ENCODE data around the gene SCAMP4. TPM values are rescaled to one million over a fixed set of nuclear protein-coding genes. Genes with fewer than 3 reads are reported as not detected.
A peak's percentile ranks its signal among the peaks of the same experiment; 100 is the strongest.

Gene SCAMP4
- total and polyA plus RNA-seq, 2 experiments from 2014 or later = 39.4 to 106 TPM

- TF ChIP-seq, protein P1, sequence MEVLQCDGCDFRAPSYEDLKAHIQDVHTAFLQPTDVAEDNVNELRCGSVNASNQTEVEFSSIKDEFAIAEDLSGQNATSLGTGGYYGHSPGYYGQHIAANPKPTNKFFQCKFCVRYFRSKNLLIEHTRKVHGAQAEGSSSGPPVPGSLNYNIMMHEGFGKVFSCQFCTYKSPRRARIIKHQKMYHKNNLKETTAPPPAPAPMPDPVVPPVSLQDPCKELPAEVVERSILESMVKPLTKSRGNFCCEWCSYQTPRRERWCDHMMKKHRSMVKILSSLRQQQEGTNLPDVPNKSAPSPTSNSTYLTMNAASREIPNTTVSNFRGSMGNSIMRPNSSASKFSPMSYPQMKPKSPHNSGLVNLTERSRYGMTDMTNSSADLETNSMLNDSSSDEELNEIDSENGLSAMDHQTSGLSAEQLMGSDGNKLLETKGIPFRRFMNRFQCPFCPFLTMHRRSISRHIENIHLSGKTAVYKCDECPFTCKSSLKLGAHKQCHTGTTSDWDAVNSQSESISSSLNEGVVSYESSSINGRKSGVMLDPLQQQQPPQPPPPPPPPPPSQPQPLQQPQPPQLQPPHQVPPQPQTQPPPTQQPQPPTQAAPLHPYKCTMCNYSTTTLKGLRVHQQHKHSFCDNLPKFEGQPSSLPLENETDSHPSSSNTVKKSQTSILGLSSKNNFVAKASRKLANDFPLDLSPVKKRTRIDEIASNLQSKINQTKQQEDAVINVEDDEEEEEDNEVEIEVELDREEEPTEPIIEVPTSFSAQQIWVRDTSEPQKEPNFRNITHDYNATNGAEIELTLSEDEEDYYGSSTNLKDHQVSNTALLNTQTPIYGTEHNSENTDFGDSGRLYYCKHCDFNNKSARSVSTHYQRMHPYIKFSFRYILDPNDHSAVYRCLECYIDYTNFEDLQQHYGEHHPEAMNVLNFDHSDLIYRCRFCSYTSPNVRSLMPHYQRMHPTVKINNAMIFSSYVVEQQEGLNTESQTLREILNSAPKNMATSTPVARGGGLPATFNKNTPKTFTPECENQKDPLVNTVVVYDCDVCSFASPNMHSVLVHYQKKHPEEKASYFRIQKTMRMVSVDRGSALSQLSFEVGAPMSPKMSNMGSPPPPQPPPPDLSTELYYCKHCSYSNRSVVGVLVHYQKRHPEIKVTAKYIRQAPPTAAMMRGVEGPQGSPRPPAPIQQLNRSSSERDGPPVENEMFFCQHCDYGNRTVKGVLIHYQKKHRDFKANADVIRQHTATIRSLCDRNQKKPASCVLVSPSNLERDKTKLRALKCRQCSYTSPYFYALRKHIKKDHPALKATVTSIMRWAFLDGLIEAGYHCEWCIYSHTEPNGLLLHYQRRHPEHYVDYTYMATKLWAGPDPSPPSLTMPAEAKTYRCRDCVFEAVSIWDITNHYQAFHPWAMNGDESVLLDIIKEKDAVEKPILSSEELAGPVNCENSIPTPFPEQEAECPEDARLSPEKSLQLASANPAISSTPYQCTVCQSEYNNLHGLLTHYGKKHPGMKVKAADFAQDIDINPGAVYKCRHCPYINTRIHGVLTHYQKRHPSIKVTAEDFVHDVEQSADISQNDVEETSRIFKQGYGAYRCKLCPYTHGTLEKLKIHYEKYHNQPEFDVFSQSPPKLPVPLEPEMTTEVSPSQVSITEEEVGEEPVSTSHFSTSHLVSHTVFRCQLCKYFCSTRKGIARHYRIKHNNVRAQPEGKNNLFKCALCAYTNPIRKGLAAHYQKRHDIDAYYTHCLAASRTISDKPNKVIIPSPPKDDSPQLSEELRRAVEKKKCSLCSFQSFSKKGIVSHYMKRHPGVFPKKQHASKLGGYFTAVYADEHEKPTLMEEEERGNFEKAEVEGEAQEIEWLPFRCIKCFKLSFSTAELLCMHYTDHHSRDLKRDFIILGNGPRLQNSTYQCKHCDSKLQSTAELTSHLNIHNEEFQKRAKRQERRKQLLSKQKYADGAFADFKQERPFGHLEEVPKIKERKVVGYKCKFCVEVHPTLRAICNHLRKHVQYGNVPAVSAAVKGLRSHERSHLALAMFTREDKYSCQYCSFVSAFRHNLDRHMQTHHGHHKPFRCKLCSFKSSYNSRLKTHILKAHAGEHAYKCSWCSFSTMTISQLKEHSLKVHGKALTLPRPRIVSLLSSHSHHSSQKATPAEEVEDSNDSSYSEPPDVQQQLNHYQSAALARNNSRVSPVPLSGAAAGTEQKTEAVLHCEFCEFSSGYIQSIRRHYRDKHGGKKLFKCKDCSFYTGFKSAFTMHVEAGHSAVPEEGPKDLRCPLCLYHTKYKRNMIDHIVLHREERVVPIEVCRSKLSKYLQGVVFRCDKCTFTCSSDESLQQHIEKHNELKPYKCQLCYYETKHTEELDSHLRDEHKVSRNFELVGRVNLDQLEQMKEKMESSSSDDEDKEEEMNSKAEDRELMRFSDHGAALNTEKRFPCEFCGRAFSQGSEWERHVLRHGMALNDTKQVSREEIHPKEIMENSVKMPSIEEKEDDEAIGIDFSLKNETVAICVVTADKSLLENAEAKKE (CRISPR knock-in tag; IDR thresholded peaks at IDR 0.05) = no peak
Measured at GRCh38 chr19:1856345-1856697, 48.9 kb upstream of the SCAMP4 start (continued).

- H4K20me1 ChIP-seq (replicated peaks; ENCODE audit: insufficient read depth) = peaks cover 21% of the 10 kb centered on the region; the same call in 1 of the 2 replicates
Measured at GRCh38 chr19:1856698-1857603, 48.2 kb upstream of the SCAMP4 start.

More at GRCh38 chr19:1856698-1857603, 48.2 kb upstream of the SCAMP4 start:
- Histone ChIP-seq H3K4me3 (peak overlapping the region; percentile 74), H3K27me3 (ENCODE audit: insufficient read depth) (peaks cover 11% of the 10 kb centered on the region), H3K79me2 (replicated peaks; ENCODE audit: insufficient read depth) (peaks cover 50% of the 10 kb centered on the region), H2AFZ (no peak overlapping the region), H3K4me2 (peak overlapping the region; percentile 98), H3F3A (replicated peaks; ENCODE audit: low read depth) (peaks cover 14% of the 10 kb centered on the region; the same call in 1 of the 2 replicates), H3K36me3 (ENCODE audit: insufficient read depth) (no peaks in the 10 kb centered on the region), H3K9me2 (ENCODE audit: insufficient read depth) (no peaks in the 10 kb centered on the region), H3K4me1 (ENCODE audit: insufficient read depth) (peaks cover 67% of the 10 kb centered on the region), H3K27ac (ENCODE audit: low read depth) (0 out of 2 replicates have a peak overlapping the region, but pooled peaks have one; percentile 45)
- ATAC-seq = peak; percentile 14
- Mint-ChIP-seq H3K4me3 (peak overlapping the region; percentile 64), H3K27ac (no peak overlapping the region), H3K36me3 (ENCODE audit: low read depth) (peaks cover 5% of the 10 kb centered on the region; the same call in 2 of the 3 replicates), H3K27me3 (ENCODE audit: insufficient read depth, low read depth, poor library complexity) (peaks cover 20% of the 10 kb centered on the region), H3K9me3 (no peaks in the 10 kb centered on the region), H3K4me1 (peaks cover 57% of the 10 kb centered on the region)
- peak; percentile 66 for TF ChIP-seq POLR2AphosphoS5 (IDR thresholded peaks at IDR 0.05; ENCODE audit: low read depth)
- TF ChIP-seq, protein P2, sequence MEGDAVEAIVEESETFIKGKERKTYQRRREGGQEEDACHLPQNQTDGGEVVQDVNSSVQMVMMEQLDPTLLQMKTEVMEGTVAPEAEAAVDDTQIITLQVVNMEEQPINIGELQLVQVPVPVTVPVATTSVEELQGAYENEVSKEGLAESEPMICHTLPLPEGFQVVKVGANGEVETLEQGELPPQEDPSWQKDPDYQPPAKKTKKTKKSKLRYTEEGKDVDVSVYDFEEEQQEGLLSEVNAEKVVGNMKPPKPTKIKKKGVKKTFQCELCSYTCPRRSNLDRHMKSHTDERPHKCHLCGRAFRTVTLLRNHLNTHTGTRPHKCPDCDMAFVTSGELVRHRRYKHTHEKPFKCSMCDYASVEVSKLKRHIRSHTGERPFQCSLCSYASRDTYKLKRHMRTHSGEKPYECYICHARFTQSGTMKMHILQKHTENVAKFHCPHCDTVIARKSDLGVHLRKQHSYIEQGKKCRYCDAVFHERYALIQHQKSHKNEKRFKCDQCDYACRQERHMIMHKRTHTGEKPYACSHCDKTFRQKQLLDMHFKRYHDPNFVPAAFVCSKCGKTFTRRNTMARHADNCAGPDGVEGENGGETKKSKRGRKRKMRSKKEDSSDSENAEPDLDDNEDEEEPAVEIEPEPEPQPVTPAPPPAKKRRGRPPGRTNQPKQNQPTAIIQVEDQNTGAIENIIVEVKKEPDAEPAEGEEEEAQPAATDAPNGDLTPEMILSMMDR (conservative IDR thresholded peaks at IDR 0.05; ENCODE audit: low read depth in 2 of 2) = no peak
- DNase-seq (ENCODE audit: low spot score) = peak; percentile 87

Data from GM23338 (cell line).